B cell (primary cell): ENCODE measurements around the gene NAGPA. TPM values are rescaled to one million over a fixed set of nuclear protein-coding genes. Genes with fewer than 3 reads are reported as not detected.

Experiments used
- ATAC-seq: fragments of 200-7000 bp; cut with Tn5 transposase; one replicate; pipeline ENCODE4 v1.10.0; 2021; ENCODE audit warnings: low read depth, mild to moderate bottlenecking, moderate number of reproducible peaks, moderate library complexity
- CTCF ChIA-PET: fragments of 350-600 bp; sonication (Branson Sonifier 250); formaldehyde crosslinking; loops from one replicate; lab custom pipeline; 2021; ENCODE audit warnings: antibody characterized with exemption, inconsistent platforms; lab: Charles Lee
- POLR2A ChIA-PET: fragments of 350-600 bp; sonication (Branson Sonifier 250); formaldehyde crosslinking; loops from one replicate; lab custom pipeline; 2021; ENCODE audit warnings: antibody characterized with exemption; lab: Charles Lee
- DNase-seq: peaks from one replicate; pipeline ENCODE4 v3.0.0; 2013
- H2AFZ ChIP-seq: 2 replicates; pipeline ENCODE4 v1.6.1; 2012; ENCODE audit warnings: mild to moderate bottlenecking, low read depth, low read length; ENCODE audit not compliant: insufficient read depth, poor library complexity, severe bottlenecking
- H3K27ac ChIP-seq, 2 donors: 1 replicate in 1 of 2; 2 replicates in 1 of 2; pipeline ENCODE4 v1.5.1; 2012 to 2013; ENCODE audit warnings: low read length in 2 of 2, mild to moderate bottlenecking in 2 of 2, moderate library complexity in 1 of 2
- H3K27me3 ChIP-seq, 4 experiments: fragments of 200-600 bp in 1 of 4; sonication (generic) in 1 of 4; replicated peaks in 1 of 4; 1 replicate in 2 of 4; 2 replicates in 2 of 4; pipeline versions ENCODE4 v1.6.1 to v1.7.0; 2013 to 2016; ENCODE audit warnings: low read length in 3 of 4, mild to moderate bottlenecking in 2 of 4, mixed read lengths in 1 of 4, moderate library complexity in 1 of 4; ENCODE audit not compliant: insufficient read depth in 4 of 4, control insufficient read depth in 3 of 4; ENCODE audit errors: control extremely low read depth in 1 of 4
- H3K36me3 ChIP-seq, 2 experiments: replicated peaks in 1 of 2; 1 replicate in 1 of 2; 2 replicates in 1 of 2; pipeline versions ENCODE4 v1.6.1 to v1.7.1; 2013; ENCODE audit warnings: low read length in 1 of 2; ENCODE audit not compliant: insufficient read depth in 2 of 2, control insufficient read depth in 1 of 2; ENCODE audit errors: control extremely low read depth in 1 of 2, extremely low read depth in 1 of 2
- H3K4me1 ChIP-seq, 2 donors: fragments of 200-600 bp in 1 of 2; sonication (generic) in 1 of 2; 1 replicate in 1 of 2; 2 replicates in 1 of 2; pipeline versions ENCODE4 v1.5.1 to v1.6.1; 2013 to 2017; ENCODE audit warnings: low read length in 2 of 2; ENCODE audit not compliant: control insufficient read depth in 2 of 2, insufficient read depth in 2 of 2
- H3K4me2 ChIP-seq: replicated peaks from 2 replicates; pipeline ENCODE3; 2012; ENCODE audit warnings: mild to moderate bottlenecking, low read depth, low read length; ENCODE audit not compliant: poor library complexity, severe bottlenecking
- H3K4me3 ChIP-seq, 5 experiments: fragments of 200-600 bp in 1 of 5; sonication (generic) in 1 of 5; 1 replicate in 3 of 5; 2 replicates in 2 of 5; pipeline versions ENCODE4 v1.5.1 to v1.7.0; 2011 to 2016; ENCODE audit warnings: low read length in 4 of 5, mild to moderate bottlenecking in 4 of 5, low read depth in 2 of 5, control low read depth in 1 of 5, moderate library complexity in 1 of 5; ENCODE audit not compliant: insufficient read depth in 1 of 5; ENCODE audit errors: control extremely low read depth in 1 of 5, extremely low read depth in 1 of 5
- H3K79me2 ChIP-seq: fragments of 200-600 bp; sonication (generic); one replicate; pipeline ENCODE4 v1.6.0; 2016; ENCODE audit warnings: low read length; ENCODE audit not compliant: control insufficient read depth, insufficient read depth
- H3K9ac ChIP-seq: fragments of 200-600 bp; sonication (generic); 2 replicates; pipeline ENCODE4 v1.6.1; 2017; ENCODE audit warnings: mild to moderate bottlenecking, low read length, moderate library complexity
- H3K9me3 ChIP-seq, 3 donors: one replicate each; pipeline versions ENCODE4 v1.6.1 to v1.7.1; 2013; ENCODE audit warnings: low read length in 2 of 3; ENCODE audit not compliant: control insufficient read depth in 2 of 3, insufficient read depth in 1 of 3; ENCODE audit errors: control extremely low read depth in 1 of 3
- H4K20me1 ChIP-seq: 2 replicates; pipeline ENCODE4 v1.6.0; 2012; ENCODE audit warnings: mild to moderate bottlenecking, low read length; ENCODE audit not compliant: insufficient read depth, control insufficient read depth, poor library complexity, severe bottlenecking
- H3K27ac Mint-ChIP-seq: one replicate; pipeline ENCODE4 v1.8.0; 2021; ENCODE audit warnings: mixed read lengths
- H3K27me3 Mint-ChIP-seq: one replicate; pipeline ENCODE4 v1.8.0; 2021; ENCODE audit warnings: mixed read lengths
- H3K4me1 Mint-ChIP-seq: one replicate; pipeline ENCODE4 v1.8.0; 2021; ENCODE audit warnings: mixed read lengths
- H3K4me3 Mint-ChIP-seq: one replicate; pipeline ENCODE4 v1.8.0; 2021; ENCODE audit warnings: mixed read lengths
- H3K9me3 Mint-ChIP-seq: one replicate; pipeline ENCODE4 v1.8.0; 2022; ENCODE audit warnings: mixed read lengths; ENCODE audit not compliant: insufficient read depth
- CTCF ChIP-seq: fragments of 200-600 bp; IDR thresholded peaks from one replicate; pipeline ENCODE4 v1.8.0; 2022; ENCODE audit warnings: antibody characterized with exemption, mild to moderate bottlenecking
- EZH2 ChIP-seq: IDR thresholded peaks from 2 replicates; pipeline ENCODE4 v1.6.1; 2012; ENCODE audit warnings: borderline replicate concordance, low read depth, mild to moderate bottlenecking, moderate library complexity, low read length; ENCODE audit not compliant: insufficient read depth, poor library complexity, severe bottlenecking
- WGBS: methylation state at CpG from one replicate; pipeline ENCODE4 v1.1.5; 2013; ENCODE audit warnings: missing lambda C conversion rate; ENCODE audit not compliant: insufficient coverage; 5-methylcytosine and 5-hydroxymethylcytosine counted together
- intact Hi-C: fragments of 100-400 bp; cut with micrococcal nuclease; formaldehyde crosslinking; loops from one replicate; pipeline ENCODE4 v1.10.0; 2022
- polyA plus RNA-seq: library from polyadenylated mRNA; depleted of rRNA; stranded (reverse); fragments of >200 nt; gene quantifications from 2 replicates; pipeline ENCODE4 v1.2.3, GENCODE V29; 2012
- total RNA-seq, 2 donors: library from RNA; stranded (reverse); fragments of 120-200 nt in 1 of 2; gene quantifications; 1 replicate in 1 of 2; 2 replicates in 1 of 2; pipeline versions ENCODE4 v1.2.3 to v1.2.4, GENCODE V29; 2013 to 2022

Gene NAGPA
- total and polyA plus RNA-seq, 2 donors (not counting 1 experiment from before 2014, with no cell fraction given), result 38.4 to 38.6 TPM

GRCh38 chr16:5031601-5032000 lies 2.1 kb downstream of the NAGPA start:
- Histone ChIP-seq H2AFZ (no peak overlapping the region), H3K27ac (no peak overlapping the region), H3K4me3 (no peak overlapping the region), H3K4me2 (no peak overlapping the region), H3K36me3 (peaks cover 0 to 21% of the 10 kb centered on the region in 2 experiments), H3K9ac (no peak overlapping the region), H3K27me3 (no peaks in the 10 kb centered on the region), H4K20me1 (no peaks in the 10 kb centered on the region), H3K9me3 (no peaks in the 10 kb centered on the region), H3K4me1 (peaks cover 14 to 17% of the 10 kb centered on the region in 2 donors), H3K79me2 (peaks cover 16% of the 10 kb centered on the region)
- Mint-ChIP-seq H3K9me3 (no peaks in the 10 kb centered on the region), H3K4me3 (peak overlapping the region; percentile 76), H3K27me3 (no peaks in the 10 kb centered on the region), H3K27ac (peak overlapping the region; percentile 79), H3K4me1 (peaks cover 20% of the 10 kb centered on the region)
- TF ChIP-seq EZH2 (no peak), CTCF (no peak)
- ChIA-PET POLR2A (no interaction called here), CTCF (no interaction called here)
- intact Hi-C loops, result no loop called here
- WGBS, result 96% methylated on average over 7 of the region's 7 CpGs
- ATAC-seq (no peak), DNase-seq (no peak)

- no peaks in the 10 kb centered on the region for H3K27me3 ChIP-seq
- ChIA-PET CTCF (interaction anchor here (1.1 kb wide), 1 partner anchor 53 kb away, joined by 3 read pairs; no protein-coding TSS in a partner anchor), POLR2A (interaction anchor here (0.7 kb wide), 2 partner anchors 9 to 1725 kb away, joined by 3 read pairs; no protein-coding TSS in a partner anchor)
- H3K9me3 ChIP-seq, result no peaks in the 10 kb centered on the region
- intact Hi-C loops, result no loop called here
- H3K4me1 ChIP-seq, result peaks cover 14 to 17% of the 10 kb centered on the region in 2 donors
- no peak overlapping the region for H3K27ac ChIP-seq
- ATAC-seq (no peak), DNase-seq (no peak)
- peaks cover 18% of the 10 kb centered on the region for H3K4me1 Mint-ChIP-seq
- H3K36me3 ChIP-seq, result peaks cover 0 to 21% of the 10 kb centered on the region in 2 experiments
- H2AFZ ChIP-seq, result no peak overlapping the region
- WGBS, result 97% methylated on average over 12 of the region's 12 CpGs
- H3K27ac Mint-ChIP-seq, result no peak overlapping the region
- no peak overlapping the region for H3K4me2 ChIP-seq
- no peaks in the 10 kb centered on the region for H4K20me1 ChIP-seq
- TF ChIP-seq CTCF (no peak), EZH2 (no peak)
- no peaks in the 10 kb centered on the region for H3K9me3 Mint-ChIP-seq
- peaks cover 16% of the 10 kb centered on the region for H3K79me2 ChIP-seq
- H3K27me3 Mint-ChIP-seq, result no peaks in the 10 kb centered on the region
- H3K4me3 ChIP-seq, result no peak overlapping the region
- H3K9ac ChIP-seq, result no peak overlapping the region
- no peak overlapping the region for H3K4me3 Mint-ChIP-seq
Measured at GRCh38 chr16:5030251-5030870, 3.4 kb downstream of the NAGPA start.
